GM18502 (cell line): ENCODE measurements around the gene RAD51B.

Experiments
- ATAC-seq: cut with Tn5 transposase; IDR thresholded peaks from one replicate; pipeline ENCODE4 v1.9.1; 2021; ENCODE audit warnings: mild to moderate bottlenecking; ENCODE audit not compliant: unreplicated experiment, poor library complexity

RAD51B gene

DNA sequence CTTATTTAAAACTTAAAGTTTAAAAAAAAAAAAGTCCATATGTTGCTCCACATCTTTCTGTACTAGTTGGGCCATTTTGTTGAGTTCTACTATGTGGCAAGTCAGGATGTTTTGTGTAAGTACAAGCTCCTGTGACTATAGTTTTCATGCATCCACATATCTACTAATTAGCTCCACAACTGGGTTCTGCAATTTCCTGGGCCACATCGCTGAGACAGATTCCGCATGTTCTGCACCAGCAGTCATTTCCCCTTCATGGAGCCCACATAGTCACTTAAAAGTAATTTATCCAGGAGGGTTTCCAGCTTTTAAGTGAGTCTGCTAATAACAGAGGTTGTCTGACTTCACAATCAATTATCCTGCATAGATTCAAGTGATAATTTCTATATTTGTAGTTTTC lies 511.8 kb downstream of the RAD51B start:
- ATAC-seq = no peak

DNA sequence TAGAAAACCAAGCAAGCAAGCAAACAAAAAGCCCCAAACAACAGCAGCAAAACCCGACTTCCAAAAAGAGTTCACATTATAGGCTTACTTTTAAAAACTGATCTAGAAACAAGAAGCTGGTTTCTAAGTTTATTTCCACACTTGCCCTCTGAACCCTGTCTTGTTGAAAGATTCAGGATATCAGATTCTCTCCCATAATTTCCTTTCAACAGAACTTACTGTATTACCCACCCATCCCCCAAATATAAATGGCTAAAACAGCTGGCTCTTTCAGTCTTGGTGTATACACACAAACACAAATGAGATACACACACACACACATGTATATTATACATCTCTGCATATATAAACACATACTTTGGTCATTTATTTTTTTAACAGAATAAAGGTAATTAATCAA lies 512.4 kb downstream of the RAD51B start:
- no peak for ATAC-seq

DNA sequence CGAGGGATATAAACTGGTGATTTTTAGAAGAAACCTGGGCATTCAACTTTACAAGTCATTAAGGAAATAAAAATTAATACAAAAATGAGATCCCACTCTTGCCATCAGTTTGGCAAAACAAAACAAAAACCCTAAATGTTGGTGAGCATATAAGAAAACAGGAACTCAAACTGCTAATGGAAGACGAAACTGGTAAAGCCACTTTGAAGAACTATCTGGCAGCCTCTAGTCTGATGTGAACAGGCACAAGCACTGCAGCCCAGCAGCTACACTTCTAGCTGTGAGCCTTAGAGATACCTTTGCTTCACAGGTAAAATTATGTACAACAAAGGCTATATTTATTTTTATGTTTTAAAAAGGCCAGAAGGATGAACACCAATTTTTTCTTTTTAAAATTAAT lies 513.7 kb downstream of the RAD51B start:
- ATAC-seq = no peak

DNA sequence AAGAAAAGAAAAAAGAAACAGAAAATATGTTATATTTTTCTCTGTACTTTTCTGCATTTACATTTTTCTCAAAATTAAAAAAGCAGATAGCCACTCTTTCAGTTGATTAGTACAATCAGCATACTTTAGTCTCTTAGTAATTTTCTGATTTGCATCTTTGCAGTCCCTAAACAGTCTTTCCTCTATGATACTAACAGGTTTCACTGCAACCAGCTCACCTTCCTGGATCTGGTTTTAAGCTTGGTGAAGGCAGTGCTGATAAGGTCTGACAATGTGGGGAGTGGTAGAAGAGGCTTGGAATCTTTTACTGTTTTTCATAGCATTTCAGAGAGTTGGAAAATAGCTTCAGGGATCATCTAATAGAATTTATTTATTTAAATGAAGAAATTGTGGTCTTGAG lies 515.7 kb downstream of the RAD51B start:
- peak; percentile 60 for ATAC-seq

DNA sequence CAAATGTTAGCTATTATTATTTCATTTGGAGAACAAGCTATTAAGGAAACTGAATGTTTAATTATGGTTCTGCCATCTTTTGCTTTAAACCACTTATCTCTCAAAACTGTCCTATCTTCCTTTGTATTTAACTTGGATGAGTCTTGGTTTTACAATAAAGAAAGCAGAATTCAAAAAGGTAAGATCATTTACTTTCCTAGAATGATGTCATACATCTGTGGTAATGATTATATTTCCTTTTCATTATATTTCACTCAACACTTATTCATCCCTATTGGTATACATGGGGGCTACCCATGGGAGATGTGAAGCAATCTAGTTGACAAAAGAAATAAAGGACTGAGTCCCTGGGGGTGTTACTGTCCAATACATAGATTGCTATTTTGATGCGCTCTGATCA lies 516.6 kb downstream of the RAD51B start:
- ATAC-seq = no peak

DNA sequence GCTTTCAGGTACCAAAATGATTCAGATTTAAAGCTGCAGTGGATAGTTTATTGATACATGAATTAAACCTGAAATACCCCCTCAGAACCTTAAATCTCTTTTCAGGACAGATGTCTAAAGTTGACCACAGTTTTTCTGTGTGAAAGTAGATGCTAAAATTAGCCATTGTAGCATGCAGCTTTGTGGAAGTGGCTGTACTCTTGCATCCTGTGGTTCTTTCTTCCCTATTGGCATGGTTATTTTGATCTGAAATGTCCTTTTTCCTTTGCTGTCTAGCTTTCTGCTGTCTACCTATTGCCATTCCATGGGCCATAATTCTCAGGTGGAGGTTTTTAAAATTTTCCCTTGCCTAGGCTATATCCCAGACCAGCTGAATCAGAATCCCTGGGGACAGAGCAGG lies 517.7 kb downstream of the RAD51B start:
- ATAC-seq = no peak

DNA sequence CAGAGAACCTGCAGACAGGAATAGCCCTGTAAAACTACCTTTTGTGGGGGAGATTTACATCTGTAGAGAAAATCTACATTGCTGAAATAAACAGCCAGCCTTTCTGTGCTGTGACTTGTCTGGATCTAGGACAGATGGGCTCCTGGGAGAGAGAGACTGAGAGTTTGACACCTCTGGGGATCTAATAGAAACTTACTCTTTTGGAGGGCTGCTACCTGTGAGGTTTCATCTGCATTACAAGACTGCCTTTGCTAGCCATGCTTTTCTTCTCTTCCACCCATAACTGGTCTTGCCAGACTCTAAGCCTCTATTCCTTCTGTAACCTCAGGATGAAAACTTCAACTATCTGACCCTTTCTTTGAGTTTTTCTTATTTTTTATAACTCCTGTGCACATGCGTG lies 520.7 kb downstream of the RAD51B start:
- no peak for ATAC-seq

DNA sequence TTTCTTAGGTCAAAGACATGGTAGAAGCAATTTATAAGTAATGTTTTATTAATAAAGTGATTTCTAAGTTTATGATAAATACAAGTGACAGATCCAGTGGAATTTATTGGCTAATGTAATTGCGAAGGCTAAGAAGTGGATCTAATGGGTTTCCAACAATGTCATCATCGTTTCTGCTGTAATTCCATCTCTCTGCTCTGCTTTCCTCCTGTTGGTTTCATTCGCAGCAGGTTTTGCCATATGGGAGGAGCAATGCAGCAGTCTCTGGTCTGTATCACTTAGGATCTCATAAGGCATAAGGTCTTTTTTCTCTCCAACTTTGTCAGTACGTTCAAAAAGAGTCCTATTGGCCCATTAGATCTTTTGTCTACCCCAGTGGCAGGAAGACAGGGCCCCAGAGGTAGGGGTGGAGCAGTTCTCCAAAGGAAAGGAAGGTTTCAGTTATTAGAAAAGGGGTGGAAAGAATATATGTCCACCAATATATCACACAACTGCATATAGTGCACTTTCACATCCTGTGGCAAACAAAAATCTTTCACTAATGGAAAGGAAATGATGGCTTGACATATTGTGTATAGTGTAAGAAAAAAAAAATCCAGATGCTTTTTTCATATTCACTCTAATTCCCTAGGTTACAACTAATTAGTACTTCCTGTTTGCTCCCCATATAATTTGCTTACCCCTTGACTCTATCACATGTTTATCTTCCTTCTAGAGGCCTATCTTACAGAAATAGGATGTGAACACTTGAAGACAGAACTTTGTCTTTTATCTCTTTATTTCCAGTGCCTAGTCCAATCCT lies 522.0 kb downstream of the RAD51B start:
- ATAC-seq = peak; percentile 61

DNA sequence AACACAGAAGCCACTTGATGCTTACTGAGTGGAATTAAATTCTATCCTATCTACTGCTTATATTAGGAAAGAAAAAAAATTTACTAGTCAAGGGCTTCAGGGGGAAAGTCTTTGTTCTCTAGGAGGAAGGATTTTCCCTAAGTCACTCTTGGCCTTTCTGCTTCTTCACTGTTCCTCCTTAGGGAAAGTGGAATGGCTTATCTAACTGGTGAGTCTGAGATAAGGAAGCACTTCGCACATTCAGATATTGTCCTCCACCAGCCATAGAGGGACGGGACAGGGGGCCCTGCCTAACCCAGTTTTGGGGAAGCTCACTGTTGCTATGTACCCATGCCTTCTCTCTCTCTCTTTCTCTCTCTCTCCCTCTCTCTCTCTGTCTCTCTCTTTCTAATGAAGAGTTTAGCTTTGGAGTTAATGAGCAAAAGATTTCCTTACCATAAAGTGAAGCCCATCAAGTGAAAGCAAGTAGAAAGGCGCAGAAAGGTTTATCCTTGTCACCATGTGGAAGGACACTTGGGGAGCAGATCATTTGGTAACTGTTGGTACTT lies 522.7 kb downstream of the RAD51B start:
- ATAC-seq = no peak

DNA sequence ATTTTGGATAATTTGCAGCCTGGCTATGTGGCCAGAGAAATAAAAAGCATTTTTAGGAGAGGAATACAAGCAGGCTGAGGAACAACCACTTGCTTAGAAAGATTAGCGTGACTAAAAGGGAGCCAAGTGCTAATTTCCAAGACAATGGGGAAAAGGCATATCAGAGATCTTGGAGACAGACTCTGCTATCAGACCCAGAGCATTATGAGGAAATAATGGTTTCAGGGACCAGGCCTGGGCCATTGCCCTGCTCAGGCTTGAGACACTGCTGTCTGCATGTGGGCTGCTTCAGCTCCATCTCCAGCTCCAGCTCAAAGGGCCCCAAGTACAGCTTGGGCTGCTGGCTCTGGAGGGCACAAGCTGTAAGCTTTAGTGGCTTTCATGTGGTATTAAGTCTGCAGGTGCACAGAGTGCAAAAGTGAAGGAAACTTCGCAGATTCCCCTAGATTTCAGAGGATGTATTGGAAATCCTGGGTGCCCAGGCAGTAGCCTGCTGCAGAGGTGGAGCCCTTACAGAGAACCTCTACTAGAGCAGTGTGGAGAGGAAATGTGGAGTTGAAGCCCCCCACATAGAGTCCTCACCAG lies 524.0 kb downstream of the RAD51B start:
- no peak for ATAC-seq

DNA sequence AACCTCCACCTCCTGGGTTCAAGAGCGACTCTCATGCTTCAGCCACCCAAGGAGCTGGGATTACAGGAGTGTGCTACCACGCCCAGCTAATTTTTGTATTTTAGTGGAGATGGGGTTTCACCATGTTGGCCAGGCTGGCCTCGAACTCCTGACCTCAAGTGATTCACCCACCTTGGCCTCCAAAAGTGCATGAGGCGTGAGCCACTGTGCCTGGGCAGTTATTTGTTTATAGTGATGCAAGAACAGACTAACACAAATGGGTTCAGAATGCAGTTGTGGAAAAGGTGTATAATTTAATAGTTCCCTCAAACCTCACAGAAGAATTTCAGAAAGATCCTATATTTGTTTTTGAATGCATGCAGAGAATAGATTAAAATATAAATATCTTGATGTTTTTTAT lies 526.2 kb downstream of the RAD51B start:
- no peak for ATAC-seq

DNA sequence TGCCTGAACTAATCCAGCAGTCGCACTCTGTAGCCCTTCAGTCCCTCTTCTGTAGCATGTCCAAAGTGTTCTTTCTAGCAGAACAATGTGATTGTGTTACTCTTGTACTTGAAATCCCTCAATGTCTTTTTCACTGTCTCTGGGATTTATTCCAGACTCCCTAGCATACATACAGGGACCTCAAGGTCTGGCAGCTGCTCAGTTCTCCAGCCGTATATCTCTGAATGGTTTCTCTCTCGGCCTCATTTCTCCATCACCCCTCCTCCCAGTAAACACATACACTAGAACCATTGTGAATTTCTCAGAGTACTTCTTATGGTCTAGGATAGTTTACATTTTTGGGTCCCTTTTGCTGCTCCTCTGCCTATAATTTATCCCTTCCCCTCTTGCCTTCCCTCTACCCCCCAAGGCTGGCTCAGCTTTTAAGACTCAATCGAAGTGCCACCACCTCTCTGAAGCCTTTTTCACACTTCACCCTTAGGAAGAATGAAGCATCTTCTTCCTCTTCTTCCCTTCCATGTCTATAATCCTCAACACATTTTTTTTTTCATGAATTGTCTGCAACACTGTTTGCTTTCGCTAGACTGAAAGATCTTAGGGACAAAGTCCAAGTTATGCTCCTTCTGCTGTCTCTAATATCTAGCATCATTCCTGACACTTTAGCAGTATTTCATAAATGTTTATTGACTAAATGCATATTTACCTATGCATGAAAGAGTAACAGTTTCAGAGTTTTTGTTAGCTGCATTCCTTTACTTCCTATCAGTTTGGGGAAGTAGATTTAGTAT lies 527.2 kb downstream of the RAD51B start:
- ATAC-seq = no peak

DNA sequence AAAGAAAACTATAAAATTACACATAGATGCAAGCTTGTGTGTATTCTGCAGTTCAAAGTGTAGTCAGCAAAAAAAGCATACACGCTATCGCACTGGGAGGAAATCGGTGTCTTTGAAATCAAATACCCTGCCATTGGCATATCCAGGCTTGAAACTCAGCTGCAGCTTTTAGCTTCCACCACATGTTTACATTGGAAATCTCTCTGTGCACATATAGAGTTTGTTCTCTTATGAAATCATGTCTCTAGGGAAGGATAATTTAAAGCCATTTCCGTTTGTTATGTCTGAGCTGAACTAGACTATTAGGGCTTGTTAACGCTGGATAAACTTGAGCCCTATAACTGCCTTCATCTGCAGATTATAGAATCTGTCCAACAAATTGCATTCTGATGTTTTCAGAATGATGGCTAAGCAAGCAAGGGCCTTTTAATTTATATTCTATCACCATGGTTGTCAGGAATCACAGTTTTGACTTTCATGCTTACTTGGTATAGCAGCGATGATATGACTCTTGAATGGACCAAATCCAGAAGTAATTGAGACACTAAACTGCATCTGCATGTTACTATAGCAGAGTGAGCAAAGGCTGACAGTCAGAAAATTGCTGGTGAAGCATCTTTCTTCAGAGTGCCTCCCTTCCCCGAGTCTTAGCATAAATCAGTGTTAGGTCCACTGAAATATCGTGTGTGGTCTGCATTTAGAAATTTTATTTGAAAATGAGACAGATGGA lies 530.5 kb downstream of the RAD51B start:
- no peak for ATAC-seq

DNA sequence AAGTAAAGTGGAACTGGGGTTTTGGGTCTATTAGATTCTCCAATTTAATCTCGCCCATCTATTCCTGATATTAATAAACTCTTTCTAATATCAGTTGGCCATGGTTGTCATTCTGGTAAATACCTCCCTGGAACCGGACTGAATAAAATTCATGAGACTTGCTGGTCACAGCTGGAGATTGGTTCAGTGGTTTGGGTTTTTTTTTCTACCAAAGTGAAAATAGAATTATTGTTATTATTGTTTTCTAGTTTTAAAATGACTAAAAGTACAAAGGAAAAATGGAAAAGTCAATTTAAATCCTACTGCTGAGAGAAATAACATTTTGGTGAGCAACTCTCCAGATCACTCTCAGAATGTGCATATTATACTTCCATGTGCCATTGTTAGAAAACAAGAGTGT lies 535.8 kb downstream of the RAD51B start:
- no peak for ATAC-seq

DNA sequence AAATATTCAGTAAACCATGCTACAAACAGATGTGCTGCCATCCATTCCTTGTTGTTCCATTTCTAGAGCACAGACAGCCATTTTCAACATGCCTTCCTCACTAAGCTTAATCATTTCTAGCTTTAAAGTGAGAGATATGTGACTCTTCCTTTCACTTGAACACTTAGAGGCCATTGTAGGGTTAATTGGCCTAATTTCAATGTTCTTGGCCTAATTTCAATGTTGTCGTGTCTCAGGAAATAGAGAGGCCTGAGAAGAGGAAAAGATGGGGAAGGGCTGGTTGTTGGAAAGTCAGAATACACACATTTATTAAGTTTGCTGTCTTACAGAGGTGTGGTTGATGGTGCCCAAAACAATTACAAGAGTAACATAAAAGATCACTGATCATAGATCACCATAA lies 538.2 kb downstream of the RAD51B start:
- no peak for ATAC-seq

DNA sequence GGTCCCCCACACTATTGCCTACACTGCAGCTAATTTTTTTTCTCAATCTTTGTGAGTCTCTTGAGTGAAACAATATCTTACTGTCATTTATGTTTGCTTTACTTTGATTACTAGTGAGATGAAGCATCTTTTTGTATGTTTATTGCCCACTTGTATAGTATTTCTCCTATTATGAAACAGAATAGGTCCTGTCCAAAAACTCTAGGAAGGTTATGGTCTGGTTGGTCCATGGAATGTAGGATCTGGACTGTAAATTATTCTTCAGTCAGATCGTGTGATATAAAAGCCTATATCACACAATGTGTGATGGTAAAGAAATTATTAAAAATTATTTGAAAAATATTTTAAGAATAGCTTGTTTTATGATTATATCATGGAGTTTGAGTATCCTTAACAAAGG lies 538.9 kb downstream of the RAD51B start:
- ATAC-seq = no peak

DNA sequence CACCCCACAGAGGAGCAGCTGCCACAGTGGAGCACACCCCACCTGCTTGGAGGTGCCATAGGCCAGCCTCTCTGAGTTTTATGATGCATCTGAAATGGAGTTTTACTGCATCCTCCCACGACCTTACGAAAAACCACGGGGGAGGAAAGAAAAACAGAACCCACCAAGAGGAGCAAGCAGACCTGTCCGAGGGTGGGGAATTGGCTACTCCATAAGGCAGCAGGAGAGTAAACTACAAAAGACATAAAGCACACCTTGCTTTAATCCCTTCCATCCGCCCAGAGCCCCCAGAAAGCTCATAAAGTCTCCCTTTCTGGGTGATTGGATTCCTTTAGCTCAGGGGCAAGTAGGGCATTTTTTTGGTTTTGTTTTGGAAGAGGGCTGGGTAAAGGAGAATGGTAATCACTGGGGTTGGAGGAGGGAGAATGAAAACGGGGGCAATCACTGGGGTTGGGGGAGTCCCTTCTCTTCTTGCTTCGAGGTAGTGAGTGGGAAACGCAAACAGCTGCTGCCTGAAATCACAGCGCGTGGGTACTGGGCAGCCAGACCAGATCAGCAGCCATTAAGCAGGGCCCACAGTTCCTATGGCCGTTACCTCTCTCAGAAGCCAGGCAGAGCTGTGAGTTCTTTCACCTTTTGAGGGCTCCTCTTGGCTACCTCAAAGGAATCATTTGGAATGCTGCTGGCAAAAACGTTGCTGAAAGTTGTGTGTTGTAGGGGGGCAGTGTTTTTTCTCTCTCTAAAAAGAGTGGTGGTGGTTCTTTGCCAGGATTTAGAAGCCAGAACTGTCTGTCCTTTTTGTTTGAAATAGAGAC lies 539.6 kb downstream of the RAD51B start:
- ATAC-seq = no peak

DNA sequence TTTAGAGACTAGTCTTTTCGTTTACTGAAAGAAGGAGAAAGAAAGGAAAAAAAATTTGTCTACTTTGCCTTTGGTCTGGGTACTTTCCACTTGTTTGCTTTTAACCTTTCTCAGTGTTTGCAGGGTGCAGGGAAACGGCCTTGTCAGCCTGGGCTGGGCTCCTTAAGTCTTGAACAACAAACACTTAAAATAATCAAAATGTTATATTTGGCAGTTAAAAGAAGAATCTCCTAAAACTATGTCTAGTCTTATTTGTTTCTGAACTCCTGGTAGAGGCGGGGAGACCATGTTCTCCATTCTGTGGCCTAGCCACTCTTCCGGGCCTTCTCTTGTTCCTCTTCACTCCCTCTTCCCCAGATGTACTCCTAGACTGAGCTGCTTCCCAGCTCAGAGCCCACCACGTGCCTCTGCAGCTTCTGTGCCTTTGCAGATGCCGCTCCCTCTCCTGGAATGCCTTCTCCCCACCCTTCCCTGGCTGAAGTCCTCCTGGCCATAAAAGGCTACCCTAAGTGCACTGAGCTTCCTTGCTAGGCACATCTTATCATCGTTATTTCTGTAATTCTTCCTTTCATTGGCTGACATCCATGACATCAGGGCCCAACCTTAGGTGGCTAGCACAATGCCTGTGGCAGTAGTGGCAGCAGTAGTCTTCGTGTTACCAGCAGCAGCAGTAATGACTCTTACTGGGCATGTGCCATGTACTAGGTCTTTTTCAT lies 540.4 kb downstream of the RAD51B start:
- ATAC-seq = no peak

DNA sequence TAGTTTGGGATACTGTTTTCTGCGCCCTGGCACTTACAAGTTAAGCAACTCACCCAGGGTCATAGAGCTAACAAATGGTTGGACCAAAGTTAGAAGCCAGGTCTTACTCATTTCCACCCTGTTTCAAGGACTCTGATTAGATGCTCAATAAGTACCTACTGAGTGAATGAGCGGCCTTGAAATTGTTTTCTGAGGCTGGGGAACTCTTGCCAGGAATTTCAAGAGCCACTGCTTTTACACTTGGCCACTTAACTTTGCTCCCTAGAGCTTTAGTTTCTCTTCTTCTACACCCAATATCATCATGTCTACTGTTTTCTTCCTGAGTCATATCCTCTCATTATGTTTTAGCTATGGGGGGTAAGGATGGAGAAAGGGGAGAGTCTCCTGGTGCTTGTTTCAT lies 541.7 kb downstream of the RAD51B start:
- ATAC-seq = no peak
